H54 (cell line): ENCODE results near the gene AZU1.
A peak's percentile ranks its signal among the peaks of the same experiment; 100 is the strongest.
"Not testable (repeated sequence)": the region's sequence is repeated elsewhere in the genome, so short reads cannot be mapped to it uniquely, and the experiment has no call there.

Experiments used
- DNase-seq: peaks from one replicate; pipeline ENCODE4 v3.0.0; 2011; ENCODE audit warnings: low spot score, mixed read lengths; ENCODE audit not compliant: insufficient read length
- FAIRE-seq: peaks from 3 replicates; lab custom pipeline; 2011; peaks lifted over from hg19 to GRCh38; lab: Jason Lieb, UNC
- POLR2A ChIP-seq: IDR thresholded peaks from 2 replicates; pipeline ENCODE4 v1.6.1; 2011; ENCODE audit warnings: low read depth, mild to moderate bottlenecking, low read length

The AZU1 gene

DNA sequence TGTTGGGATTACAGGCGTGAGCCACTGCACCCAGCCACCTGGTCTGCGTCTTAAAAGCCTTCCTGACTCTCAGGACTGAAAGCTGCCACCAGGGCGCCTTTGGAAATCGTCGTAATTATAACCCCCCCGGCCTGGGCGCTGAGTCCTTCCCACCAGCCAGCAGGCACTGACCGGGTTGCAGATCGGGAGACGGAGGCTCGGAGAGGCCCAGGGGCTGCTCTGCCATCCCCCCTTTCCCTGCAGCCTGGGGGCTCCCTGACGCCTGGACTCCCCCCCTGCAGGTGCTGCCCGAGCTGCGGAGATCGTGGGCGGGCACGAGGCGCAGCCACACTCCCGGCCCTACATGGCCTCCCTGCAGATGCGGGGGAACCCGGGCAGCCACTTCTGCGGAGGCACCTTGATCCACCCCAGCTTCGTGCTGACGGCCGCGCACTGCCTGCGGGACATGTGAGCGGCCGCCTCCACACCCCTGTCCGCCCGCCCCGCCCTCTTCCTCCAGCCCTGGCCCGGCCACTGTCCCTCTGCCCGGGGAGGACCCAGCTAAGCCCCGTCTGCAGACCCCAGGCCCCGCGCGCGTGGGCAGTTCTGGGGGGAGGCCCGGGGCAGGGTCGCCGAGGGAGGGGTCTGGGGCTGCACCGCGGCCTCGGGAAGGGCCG is 15.7 kb downstream of the AZU1 start:
- DNase-seq (no peak), FAIRE-seq (no peak)
- no peak for TF ChIP-seq POLR2A

DNA sequence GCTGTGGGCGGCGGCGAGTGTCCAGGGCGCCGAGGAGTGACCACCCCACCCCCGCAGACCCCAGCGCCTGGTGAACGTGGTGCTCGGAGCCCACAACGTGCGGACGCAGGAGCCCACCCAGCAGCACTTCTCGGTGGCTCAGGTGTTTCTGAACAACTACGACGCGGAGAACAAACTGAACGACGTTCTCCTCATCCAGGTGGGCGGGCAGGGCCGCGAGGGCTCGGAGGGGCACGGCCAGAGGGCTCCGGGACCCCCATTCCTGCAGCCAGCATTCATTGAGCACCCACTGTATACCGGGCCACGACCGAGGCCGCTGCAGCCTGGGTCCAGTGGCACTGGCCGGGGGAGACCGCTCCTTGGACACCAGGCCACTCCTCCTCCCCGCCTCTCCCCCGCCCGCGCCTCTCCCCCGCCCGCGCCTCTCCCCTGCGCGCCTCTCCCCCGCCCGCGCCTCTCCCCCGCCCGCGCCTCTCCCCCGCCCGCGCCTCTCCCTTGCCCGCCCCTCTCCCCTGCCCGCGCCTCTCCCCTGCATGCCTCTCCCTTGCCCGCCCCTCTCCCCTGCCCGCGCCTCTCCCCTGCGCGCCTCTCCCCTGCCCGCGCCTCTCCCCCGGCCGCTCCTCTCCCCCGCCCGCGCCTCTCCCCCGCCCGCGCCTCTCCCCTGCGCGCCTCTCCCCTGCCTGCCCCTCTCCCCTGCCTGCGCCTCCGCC is 16.4 kb downstream of the AZU1 start:
- FAIRE-seq = no peak
- no peak for TF ChIP-seq POLR2A

DNA sequence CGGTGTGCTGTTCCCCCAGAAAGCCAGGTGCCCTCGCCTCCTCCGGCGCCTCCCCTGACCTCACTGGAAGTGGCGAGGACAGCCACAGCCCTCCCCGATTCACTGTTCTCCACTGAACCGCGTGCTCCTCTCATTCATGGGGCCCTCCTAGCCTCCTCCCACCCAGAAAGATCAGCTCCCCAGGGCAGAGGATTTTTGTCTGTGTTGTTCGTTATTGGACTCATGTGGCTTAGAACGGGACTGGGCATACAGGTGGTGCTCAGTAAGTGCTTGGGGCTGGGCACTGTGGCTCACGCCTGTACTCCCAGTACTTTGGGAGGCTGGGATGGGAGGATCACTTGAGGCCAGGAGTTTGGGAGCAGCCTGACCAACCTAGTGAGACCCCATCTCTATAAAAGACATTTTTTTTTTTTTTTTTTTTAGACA is 16.9 kb downstream of the AZU1 start:
- FAIRE-seq (no peak), DNase-seq (no peak)
- no peak for TF ChIP-seq POLR2A

More for the DNA sequence above, 16.4 kb downstream of the AZU1 start:
- no peak for DNase-seq

DNA sequence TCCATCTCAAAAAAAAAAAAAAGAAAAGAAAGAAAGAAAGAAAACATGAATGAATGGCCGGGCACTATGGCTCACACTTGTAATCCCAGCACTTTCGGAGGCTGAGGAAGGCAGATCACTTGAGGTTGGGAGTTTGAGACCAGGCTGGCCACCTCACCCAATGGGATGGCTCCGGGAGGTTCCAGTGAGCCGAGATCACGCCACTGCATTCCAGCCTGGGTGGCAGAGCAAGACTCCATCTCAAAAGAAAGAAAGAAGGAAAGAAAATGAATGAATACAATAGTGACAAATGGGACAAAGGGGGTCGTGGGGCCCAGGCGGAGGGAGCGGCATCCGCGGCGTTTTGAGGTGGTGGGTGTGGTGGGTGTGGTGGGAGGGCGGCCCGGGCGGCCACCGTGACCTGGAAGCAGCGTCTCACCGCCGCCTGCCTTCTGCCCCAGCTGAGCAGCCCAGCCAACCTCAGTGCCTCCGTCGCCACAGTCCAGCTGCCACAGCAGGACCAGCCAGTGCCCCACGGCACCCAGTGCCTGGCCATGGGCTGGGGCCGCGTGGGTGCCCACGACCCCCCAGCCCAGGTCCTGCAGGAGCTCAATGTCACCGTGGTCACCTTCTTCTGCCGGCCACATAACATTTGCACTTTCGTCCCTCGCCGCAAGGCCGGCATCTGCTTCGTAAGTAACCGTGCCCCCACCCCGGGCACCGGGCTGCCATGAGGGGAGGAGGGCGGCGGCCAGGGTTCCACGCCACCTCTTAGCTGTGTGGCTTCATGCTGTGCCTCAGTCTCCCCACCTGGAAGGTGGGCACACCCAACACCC is 18.3 kb downstream of the AZU1 start:
- TF ChIP-seq POLR2A = no peak
- FAIRE-seq (no peak), DNase-seq (no peak)

DNA sequence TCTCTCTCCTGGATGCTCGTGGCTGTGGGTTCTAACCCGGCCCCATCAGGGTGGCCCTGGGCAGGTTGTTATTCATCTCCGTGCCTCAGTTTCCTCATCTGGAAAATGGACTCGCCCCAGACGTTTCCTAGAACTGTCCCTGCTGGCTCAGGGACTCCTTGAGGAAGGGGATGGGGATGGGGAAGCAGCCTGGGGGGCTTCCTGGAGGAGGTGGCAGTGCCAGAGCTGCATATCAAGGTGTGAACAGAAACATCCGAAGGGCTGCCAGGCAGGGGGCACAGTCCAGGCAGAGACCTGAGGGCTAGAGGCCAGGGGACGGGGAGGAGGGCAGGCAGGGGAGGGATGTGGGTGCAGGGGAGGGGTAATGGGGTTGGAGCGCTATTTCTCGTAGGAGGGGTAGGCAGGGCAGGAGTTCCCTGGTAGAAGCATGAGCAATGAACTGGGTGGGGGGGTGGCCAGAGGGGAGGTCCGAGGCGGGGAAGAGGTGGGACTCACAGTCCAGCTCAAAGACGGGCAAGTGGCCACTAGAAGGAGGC is 20.8 kb downstream of the AZU1 start:
- no peak for FAIRE-seq
- DNase-seq = no peak
- no peak for TF ChIP-seq POLR2A

DNA sequence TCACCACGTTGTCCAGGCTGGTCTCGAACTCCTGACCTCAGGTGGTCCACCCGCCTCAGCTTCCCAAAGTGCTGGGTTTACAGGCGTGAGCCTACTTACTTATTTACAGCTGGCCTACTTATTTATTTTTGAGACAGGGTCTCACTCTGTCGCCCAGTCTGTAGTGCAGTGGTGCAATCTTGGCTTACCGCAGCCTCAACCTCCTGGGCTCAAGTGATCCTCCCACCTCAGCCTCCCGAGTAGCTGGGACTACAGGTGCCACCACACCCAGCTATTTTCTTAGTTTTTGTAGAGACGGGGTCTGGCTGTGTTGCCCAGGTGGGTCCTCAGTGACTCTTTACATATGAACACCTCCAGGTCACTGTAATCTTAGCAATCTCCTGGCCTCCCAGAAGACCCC is 21.6 kb downstream of the AZU1 start:
- not testable (repeated sequence) for FAIRE-seq

DNA sequence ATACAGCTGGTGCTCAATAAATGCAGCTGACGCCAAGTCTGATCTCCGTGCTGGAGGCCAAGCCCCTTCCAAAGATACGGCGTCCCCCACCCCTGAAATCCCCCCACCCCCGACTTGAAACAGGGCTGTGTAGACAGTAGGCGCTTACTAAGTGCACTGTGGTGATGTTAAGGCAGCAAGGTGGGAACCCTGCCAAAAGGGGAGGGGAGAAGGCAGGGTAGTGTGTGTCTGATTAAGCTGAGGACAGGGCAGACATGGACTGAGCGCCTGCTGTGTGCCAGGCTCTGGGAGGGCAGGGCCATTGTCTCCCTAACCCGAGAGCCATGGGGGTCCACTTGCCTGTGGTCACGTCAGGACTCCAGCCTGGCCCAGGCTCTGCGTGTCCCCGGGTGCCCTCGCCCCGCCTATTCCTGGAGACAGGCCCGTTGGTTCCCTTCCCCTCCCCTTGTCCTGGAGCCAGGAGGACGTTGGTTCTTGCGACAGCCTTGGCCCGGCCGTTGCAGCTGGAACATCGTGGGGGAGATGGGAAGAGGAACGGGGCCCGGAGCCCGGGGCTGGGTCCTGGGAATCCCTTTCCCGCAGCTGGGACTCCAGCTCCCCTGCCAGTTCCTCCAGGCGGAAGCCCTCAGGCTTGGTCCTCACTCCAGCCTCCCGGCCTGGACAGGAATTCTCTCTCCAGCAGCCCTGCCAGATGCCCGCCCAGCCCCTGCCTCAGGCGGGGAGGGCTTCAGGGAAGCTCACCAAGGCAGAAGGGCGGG is 22.8 kb downstream of the AZU1 start:
- FAIRE-seq = peak; percentile 90
- TF ChIP-seq POLR2A = peak; percentile 20; the same call in 1 of the 2 replicates
- DNase-seq = peak; percentile 96

More for the DNA sequence above, 21.6 kb downstream of the AZU1 start:
- DNase-seq = not testable (repeated sequence)

DNA sequence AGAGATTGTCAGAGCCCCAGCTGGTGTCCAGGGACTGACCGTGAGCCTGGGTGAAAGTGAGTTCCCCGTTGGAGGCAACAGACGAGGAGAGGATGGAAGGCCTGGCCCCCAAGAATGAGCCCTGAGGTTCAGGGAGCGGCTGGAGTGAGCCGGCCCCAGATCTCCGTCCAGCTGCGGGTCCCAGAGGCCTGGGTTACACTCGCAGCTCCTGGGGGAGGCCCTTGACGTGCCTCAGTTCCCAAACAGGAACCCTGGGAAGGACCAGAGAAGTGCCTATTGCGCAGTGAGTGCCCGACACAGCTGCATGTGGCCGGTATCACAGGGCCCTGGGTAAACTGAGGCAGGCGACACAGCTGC is 23.3 kb downstream of the AZU1 start:
- FAIRE-seq = no peak
- no peak for DNase-seq
- TF ChIP-seq POLR2A = no peak

DNA sequence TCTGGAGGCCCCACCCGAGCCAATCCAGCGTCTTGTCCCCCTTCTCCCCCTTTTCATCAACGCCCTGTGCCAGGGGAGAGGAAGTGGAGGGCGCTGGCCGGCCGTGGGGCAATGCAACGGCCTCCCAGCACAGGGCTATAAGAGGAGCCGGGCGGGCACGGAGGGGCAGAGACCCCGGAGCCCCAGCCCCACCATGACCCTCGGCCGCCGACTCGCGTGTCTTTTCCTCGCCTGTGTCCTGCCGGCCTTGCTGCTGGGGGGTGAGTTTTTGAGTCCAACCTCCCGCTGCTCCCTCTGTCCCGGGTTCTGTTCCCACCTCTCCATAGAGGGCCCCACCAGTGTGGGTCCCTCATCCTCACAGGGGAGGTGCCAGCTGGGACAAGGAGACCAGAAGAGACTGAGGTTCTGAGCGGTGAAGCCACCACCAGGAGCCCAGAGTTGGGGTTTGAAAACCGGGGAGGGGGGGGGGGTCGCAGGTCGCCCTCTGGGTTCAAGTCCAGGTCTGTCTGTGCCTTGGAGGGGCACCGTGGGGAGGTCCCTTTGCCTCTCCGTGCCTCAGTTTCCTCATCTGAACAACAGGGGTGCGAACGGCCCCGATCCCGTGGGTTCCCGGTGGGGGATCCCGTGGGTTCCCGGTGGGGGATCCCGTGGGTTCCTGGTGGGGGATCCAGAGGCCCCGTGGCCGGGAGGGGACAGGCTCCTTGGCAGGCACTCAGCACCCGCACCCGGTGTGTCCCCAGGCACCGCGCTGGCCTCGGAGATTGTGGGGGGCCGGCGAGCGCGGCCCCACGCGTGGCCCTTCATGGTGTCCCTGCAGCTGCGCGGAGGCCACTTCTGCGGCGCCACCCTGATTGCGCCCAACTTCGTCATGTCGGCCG is 24.7 kb downstream of the AZU1 start, which contains the start of gene ELANE:
Gene ELANE (plus strand): TSS at position 168 of the 878 bp plus-strand sequence. CDS start 26 bp downstream, at position 194.
- DNase-seq = no peak
- no peak for TF ChIP-seq POLR2A
- FAIRE-seq = no peak

DNA sequence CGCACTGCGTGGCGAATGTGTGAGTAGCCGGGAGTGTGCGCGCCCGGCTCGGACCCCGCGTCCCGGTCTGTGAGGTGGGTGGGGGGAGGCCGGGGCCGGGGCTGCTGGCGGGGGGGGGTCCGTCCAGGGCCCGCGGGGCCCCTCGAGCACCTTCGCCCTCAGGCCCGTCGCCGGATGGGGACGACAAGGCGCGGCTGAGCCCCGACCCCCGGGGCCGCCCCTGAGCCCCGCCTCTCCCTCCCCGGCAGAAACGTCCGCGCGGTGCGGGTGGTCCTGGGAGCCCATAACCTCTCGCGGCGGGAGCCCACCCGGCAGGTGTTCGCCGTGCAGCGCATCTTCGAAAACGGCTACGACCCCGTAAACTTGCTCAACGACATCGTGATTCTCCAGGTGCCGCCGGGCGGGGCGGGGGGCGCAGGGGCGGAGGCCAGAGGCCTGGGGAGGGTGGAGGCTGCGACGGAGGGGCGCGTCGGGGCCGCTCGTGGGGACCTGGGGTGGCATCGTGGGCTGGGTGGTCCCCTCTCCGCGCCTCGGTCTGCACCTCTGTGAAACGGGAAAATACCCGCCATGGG is 25.5 kb downstream of the AZU1 start:
- FAIRE-seq (no peak), DNase-seq (no peak)
- no peak for TF ChIP-seq POLR2A

DNA sequence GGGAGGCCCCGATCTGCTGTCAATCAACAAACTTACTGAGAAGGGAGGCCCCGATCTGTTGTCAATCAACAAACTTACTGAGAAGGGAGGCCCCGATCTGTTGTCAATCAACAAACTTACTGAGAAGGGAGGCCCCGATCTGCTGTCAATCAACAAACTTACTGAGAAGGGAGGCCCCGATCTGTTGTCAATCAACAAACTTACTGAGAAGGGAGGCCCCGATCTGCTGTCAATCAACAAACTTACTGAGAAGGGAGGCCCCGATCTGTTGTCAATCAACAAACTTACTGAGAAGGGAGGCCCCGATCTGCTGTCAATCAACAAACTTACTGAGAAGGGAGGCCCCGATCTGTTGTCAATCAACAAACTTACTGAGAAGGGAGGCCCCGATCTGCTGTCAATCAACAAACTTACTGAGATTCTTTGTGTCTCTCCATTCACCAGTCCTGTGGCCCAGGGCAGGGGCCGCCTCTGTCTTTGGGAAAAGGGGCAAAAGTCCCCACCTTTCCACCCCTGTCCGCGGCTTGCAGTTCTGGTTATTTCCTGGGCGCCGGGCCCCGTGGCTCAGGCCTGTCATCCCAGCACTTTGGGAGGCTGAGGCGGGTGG is 26.1 kb downstream of the AZU1 start:
- not testable (repeated sequence) for DNase-seq, FAIRE-seq

DNA sequence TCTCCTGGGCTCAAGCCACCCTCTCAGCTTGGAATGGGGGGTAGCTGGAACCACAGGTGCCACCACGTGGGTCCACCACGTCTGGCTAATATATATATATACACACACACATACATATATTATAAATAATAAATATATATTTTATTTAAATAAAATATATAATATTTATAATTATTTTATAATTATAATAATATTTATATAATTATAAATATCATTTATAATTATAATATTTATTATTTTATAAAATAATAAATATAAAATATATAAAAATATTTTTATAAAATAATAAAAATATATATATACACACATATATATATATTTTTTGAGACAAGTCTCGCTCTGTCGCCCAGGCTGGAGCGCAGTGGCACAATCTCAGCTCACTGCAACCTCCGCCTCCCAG is 26.9 kb downstream of the AZU1 start:
- FAIRE-seq (no peak), DNase-seq (no peak)
- no peak for TF ChIP-seq POLR2A
